Left ventricle myocardium inferior (tissue), 1 donor: Measurements from ENCODE around the gene PTPRN2. TPM values are rescaled to one million over a fixed set of nuclear protein-coding genes. Genes with fewer than 3 reads are reported as not detected.
"Not testable (repeated sequence)": the region's sequence is repeated elsewhere in the genome, so short reads cannot be mapped to it uniquely, and the experiment has no call there.

Experiments used
- DNase-seq: peaks from one replicate; pipeline ENCODE4 v3.0.0-alpha.2; 2020
- H3K27ac ChIP-seq: fragments of 200-600 bp; replicated peaks from 2 replicates; pipeline ENCODE4 v1.8.0; 2021
- H3K27me3 ChIP-seq: fragments of 200-600 bp; 2 replicates; pipeline ENCODE4 v1.8.0; 2021; ENCODE audit warnings: low read depth
- H3K36me3 ChIP-seq: fragments of 200-600 bp; 2 replicates; pipeline ENCODE4 v1.8.0; 2021
- H3K4me1 ChIP-seq: fragments of 200-600 bp; 2 replicates; pipeline ENCODE4 v1.8.0; 2021
- H3K4me3 ChIP-seq: fragments of 200-600 bp; 2 replicates; pipeline ENCODE4 v1.8.0; 2021; ENCODE audit warnings: mild to moderate bottlenecking, moderate library complexity
- H3K9me3 ChIP-seq: fragments of 200-600 bp; replicated peaks from 2 replicates; pipeline ENCODE4 v1.8.0; 2021
- CTCF ChIP-seq: fragments of 200-600 bp; IDR thresholded peaks from 2 replicates; pipeline ENCODE4 v1.8.0; 2021; ENCODE audit warnings: antibody characterized with exemption, mild to moderate bottlenecking, borderline replicate concordance
- intact Hi-C: fragments of 100-400 bp; cut with micrococcal nuclease; formaldehyde crosslinking; loops from one replicate; pipeline ENCODE4 v1.11.0; 2022
- total RNA-seq: library from RNA; stranded (reverse); fragmentation: NEBNext Ultra II Directional; extraction: Animal tissue kit (Norgen Biotek cat#: 25700); gene quantifications from one replicate; pipeline ENCODE4 v1.2.1, GENCODE V29; 2021
- donor health status: DM: no; HTN: yes; CAD: no; lungs with severe emphysema.

The PTPRN2 gene
- total RNA-seq, 1 donor from 2014 or later = 1.3 TPM

- intact Hi-C loops = no loop called here
These were observed 646.4 kb downstream of the PTPRN2 start for GRCh38 chr7:157941210-157941609.

GRCh38 chr7:157940497-157940896, 647.1 kb downstream of the PTPRN2 start:
- Histone ChIP-seq H3K4me3 (no peak overlapping the region), H3K27me3 (peaks cover 63% of the 10 kb centered on the region), H3K9me3 (no peaks in the 10 kb centered on the region), H3K27ac (no peak overlapping the region), H3K36me3 (no peaks in the 10 kb centered on the region), H3K4me1 (no peaks in the 10 kb centered on the region)
- intact Hi-C loops = no loop called here
- no peak for DNase-seq
- TF ChIP-seq CTCF = no peak

More at GRCh38 chr7:157941210-157941609, 646.4 kb downstream of the PTPRN2 start:
- no peaks in the 10 kb centered on the region for H3K4me1 ChIP-seq
- H3K27me3 ChIP-seq = peaks cover 59% of the 10 kb centered on the region
- DNase-seq = no peak
- H3K27ac ChIP-seq = no peak overlapping the region
- TF ChIP-seq CTCF = no peak
- H3K4me3 ChIP-seq = no peak overlapping the region
- H3K9me3 ChIP-seq = no peaks in the 10 kb centered on the region
- H3K36me3 ChIP-seq = no peaks in the 10 kb centered on the region

GRCh38 chr7:157938211-157938610, 649.4 kb downstream of the PTPRN2 start:
- intact Hi-C loops = no loop called here
- no peak for DNase-seq
- Histone ChIP-seq H3K36me3 (no peaks in the 10 kb centered on the region), H3K27me3 (peaks cover 45% of the 10 kb centered on the region), H3K4me1 (no peaks in the 10 kb centered on the region), H3K4me3 (no peak overlapping the region), H3K27ac (no peak overlapping the region), H3K9me3 (peaks cover 6% of the 10 kb centered on the region)
- no peak for TF ChIP-seq CTCF

GRCh38 chr7:157937406-157937805, 650.2 kb downstream of the PTPRN2 start:
- intact Hi-C loops = no loop called here
- no peak for TF ChIP-seq CTCF
- Histone ChIP-seq H3K27me3 (peaks cover 37% of the 10 kb centered on the region), H3K4me3 (no peak overlapping the region), H3K4me1 (no peaks in the 10 kb centered on the region), H3K9me3 (peaks cover 10% of the 10 kb centered on the region), H3K36me3 (no peaks in the 10 kb centered on the region), H3K27ac (no peak overlapping the region)
- no peak for DNase-seq

- Histone ChIP-seq H3K4me3 (no peak overlapping the region), H3K9me3 (peaks cover 13% of the 10 kb centered on the region), H3K27ac (no peak overlapping the region), H3K4me1 (no peaks in the 10 kb centered on the region), H3K27me3 (peaks cover 33% of the 10 kb centered on the region), H3K36me3 (no peaks in the 10 kb centered on the region)
- DNase-seq = no peak
- no peak for TF ChIP-seq CTCF
- intact Hi-C loops = no loop called here
These were observed 650.6 kb downstream of the PTPRN2 start for GRCh38 chr7:157936976-157937375.

- H3K4me3 ChIP-seq, H3K27ac ChIP-seq, DNase-seq, H3K4me1 ChIP-seq, intact Hi-C loops, H3K36me3 ChIP-seq: not testable (repeated sequence)
- H3K9me3 ChIP-seq = peaks cover 13% of the 10 kb centered on the region
- peaks cover 37% of the 10 kb centered on the region for H3K27me3 ChIP-seq
These were observed 651.9 kb downstream of the PTPRN2 start for GRCh38 chr7:157935721-157936120.

GRCh38 chr7:157933219-157934155, 654.1 kb downstream of the PTPRN2 start:
- H3K4me3 ChIP-seq, intact Hi-C loops, H3K36me3 ChIP-seq, H3K4me1 ChIP-seq, H3K27ac ChIP-seq, DNase-seq: not testable (repeated sequence)
- peaks cover 47% of the 10 kb centered on the region for H3K27me3 ChIP-seq
- peaks cover 13% of the 10 kb centered on the region for H3K9me3 ChIP-seq
